ENCODE results near the gene MSANTD1. TPM values are rescaled to one million over a fixed set of nuclear protein-coding genes. Genes with fewer than 3 reads are reported as not detected.

MSANTD1 gene
- total RNA-seq, 1 experiment from 2014 or later, result 0.41 TPM

DNA sequence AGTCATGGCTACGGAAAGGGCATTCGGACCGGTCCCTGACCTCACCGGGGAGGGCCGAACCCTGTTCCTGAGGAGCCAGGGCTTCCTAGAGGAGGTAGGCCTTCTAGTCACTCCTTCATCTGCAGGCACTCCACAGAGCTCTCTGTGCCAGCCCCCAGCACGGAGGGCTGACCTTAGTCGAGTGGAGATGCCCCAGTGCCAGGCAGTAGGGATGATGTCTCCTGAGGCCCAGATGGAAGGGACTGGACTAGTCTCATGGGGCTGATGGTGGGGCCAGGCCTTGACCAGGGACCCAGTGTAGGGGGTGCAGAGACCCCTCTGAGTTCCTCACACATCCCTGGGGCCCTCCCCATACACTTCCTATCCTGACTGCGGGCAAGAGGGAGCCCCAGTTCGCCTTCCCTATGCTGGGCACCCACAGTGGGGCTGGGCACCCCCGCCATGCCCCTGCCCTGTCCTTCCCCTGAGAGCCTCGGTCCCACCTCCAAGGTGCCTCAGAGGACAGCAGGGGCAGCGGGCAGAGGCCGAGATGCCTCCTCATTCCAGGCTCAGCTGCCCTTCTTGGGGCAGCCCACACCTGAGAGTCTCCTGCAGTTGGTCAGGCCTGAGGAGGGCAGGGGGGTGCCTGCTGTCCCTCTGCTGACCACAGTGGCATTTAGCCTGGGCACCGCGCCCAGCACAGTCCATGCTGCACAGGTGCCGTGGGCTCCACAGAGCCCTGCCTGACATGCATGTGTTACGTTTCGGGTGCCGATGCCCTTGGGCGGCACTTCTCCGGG, 1.4 kb upstream of the MSANTD1 start:
- no peak for DNase-seq (ENCODE audit: low spot score)

- no peak for DNase-seq (ENCODE audit: low spot score)
These were observed 830 bp upstream of the MSANTD1 start for GRCh38 chr4:3248178-3248480.

GRCh38 chr4:3249711-3250437, 915 bp downstream of the MSANTD1 start:
- DNase-seq (ENCODE audit: low spot score), result no peak

GRCh38 chr4:3250438-3250955, 1.5 kb downstream of the MSANTD1 start:
- DNase-seq (ENCODE audit: low spot score), result no peak

DNA sequence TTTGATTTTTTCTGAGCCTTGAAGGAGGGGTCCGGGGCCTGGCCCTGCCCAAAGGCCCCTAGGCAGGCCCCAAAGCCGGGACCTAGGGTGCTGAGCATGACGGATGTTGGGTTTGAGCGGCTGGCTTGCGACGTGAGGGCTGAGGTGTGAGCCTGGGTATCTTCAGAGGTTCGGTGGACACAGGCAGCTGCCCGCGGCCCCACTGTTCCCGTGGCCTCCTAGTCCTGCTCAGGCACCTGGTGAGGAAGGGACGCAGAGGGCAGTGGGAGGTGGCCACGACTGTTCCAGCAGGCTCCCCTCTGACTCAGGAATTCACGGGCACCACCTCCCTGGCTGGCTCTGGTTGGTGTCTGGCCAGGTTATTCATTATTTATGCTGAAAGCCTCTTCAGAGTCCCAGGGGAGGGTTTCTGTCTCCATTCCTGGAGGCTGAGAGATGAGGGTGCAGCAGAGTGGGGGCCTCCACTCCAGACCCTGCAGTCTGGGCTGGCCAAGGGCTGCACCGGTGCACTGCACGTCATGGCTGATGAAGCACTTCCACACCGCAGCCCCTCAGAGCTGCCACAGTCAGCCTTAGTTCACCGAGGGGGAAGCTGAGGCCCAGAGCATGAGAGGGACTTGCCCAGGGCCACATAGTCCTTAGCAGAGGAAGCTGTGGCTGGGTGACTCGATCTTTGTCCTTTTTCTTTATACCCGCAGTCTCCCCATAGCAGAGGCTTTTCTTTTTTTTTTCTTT, 2.2 kb downstream of the MSANTD1 start:
- DNase-seq (ENCODE audit: low spot score), result no peak

DNA sequence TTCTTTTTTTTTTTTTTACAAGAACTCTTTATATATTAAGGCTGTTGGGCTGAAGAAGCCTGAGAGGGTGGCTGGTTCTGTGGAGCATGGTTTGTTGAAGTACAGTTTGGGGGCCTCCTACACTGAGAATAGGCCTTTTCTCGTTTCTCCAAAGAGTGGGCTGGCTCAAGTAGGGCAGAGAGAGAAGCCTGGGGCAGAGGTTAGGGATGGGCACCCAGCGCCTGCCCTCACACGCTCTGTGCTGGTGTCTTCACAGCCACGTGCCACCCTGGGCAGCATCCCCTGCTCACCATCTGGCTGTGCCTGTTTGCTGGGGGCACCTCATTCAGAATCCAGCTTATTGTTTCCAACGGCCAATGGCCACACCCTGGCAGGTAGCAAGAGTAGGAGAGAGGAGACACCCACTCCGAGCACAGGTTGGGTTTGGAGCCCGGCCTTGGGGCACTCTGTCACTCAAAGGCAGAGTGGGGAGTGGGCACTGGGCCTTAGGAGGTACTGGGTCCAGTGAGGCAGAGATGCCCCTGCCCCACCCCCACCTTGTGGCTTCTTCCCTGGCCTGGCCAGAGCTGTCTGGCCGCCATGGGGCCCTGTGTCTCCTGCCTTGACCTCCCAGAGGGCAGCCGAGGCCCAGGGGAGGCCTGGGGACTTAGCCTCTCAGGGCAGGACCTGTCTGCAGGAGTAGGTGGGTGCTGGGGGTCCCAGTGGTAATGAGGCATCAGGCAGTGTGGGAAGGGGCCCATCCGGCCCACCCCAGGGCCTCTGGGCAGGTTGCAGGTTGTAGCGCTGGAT, 2.9 kb downstream of the MSANTD1 start:
- DNase-seq (ENCODE audit: low spot score), result no peak

GRCh38 chr4:3252480-3252828, 3.5 kb downstream of the MSANTD1 start:
- no peak for DNase-seq (ENCODE audit: low spot score)

DNA sequence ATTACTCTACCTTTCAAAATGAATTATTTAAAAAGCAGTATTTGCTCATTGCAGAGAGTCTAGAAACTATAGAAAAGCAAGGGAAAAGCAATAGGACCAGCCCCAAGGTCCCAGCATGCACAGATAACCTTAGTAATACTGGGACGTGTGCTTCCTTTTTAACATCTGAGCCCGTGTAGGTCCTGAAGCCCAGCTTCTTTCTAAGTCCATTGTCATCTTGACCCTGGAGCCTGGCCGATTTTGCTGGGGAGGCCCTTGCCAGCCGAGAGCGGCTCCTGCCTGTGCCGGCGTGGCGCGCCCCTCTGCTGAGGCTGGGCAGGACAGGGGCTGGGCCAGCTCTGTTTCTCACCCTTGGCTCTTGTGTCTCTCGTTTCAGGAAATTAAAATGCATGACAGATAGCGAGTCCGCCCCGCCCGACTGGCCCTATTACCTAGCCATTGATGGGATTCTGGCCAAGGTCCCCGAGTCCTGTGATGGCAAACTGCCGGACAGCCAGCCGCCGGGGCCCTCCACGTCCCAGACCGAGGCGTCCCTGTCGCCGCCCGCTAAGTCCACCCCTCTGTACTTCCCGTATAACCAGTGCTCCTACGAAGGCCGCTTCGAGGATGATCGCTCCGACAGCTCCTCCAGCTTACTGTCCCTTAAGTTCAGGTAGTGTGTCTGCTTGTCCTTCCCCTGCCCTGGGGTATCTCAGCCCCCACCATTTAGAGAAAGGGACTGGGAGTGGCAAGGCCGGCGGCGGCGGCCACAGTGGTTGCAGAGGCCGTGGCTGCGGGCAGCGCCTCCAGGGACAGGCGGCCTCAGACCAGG, 4.1 kb downstream of the MSANTD1 start:
- DNase-seq (ENCODE audit: low spot score), result no peak

- DNase-seq (ENCODE audit: low spot score), result no peak
These were observed 4.8 kb downstream of the MSANTD1 start for GRCh38 chr4:3253808-3254207.

DNA sequence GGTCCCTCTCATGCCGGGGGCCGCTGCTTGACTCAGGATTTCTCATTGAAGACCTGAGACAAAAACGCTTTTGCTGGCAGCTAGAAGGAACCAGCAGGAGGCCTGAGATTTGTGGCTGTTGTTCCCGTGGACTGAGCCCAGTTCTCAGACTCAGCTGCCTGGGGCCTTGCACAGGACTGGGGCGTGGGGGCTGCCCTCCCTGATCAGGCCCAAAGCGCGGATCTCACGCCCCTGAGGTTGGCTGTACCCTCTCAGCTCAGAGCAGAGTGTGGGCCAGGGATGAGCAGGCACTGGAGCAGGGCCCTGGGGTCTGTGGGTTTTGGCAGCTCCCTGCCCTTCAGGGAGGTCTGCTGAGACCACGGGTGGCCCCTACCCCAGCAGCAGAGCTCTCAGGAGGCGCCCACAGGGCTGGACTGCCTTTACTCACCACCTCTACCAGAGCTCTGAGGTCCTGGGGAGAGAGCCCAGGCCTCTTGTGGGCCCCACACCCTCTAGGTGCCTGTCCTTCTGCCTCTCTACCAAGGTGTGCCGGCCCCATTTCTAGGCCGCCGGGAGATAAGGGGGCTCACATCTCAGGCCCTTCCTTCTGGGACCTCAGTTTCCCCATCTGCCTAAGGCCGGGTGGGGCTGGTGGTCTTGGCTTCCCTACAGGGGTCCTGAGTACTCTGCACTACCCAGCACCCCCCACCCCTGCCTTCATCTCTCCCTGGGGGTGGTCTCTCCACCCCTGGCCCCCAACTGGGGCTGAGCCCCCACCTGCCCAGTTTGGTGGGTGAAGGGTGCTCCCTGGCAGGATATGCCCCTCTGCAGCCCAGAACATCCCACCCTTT, 5.6 kb downstream of the MSANTD1 start:
- DNase-seq (ENCODE audit: low spot score), result no peak

- no peak for DNase-seq (ENCODE audit: low spot score)
These were observed 6.7 kb downstream of the MSANTD1 start for GRCh38 chr4:3255611-3256186.

GRCh38 chr4:3256230-3257102, 7.5 kb downstream of the MSANTD1 start:
- DNase-seq (ENCODE audit: low spot score), result no peak

DNA sequence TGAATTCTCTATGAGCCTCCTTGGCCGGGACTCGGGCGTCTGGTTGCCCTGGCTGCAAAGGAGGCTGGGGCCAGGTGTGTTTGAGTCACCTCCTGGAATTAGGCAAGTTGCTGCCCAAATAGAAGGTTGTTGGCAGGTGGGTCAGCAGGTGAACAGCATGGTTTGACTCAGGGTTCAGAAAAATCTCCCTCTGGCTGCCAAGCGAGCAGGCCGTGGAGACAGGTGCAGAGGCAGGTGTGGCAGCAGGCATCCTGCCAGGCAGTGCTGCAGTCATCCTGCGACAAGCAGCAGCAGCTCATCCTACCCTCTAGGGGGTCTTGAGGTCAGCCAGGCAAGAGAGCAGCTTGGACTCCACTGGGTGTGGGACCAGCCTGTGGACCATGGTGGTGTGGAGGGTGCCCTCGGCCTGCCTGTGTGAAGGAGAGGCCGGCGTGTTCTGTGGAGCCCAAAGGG, 8.2 kb downstream of the MSANTD1 start:
- no peak for DNase-seq (ENCODE audit: low spot score)

DNA sequence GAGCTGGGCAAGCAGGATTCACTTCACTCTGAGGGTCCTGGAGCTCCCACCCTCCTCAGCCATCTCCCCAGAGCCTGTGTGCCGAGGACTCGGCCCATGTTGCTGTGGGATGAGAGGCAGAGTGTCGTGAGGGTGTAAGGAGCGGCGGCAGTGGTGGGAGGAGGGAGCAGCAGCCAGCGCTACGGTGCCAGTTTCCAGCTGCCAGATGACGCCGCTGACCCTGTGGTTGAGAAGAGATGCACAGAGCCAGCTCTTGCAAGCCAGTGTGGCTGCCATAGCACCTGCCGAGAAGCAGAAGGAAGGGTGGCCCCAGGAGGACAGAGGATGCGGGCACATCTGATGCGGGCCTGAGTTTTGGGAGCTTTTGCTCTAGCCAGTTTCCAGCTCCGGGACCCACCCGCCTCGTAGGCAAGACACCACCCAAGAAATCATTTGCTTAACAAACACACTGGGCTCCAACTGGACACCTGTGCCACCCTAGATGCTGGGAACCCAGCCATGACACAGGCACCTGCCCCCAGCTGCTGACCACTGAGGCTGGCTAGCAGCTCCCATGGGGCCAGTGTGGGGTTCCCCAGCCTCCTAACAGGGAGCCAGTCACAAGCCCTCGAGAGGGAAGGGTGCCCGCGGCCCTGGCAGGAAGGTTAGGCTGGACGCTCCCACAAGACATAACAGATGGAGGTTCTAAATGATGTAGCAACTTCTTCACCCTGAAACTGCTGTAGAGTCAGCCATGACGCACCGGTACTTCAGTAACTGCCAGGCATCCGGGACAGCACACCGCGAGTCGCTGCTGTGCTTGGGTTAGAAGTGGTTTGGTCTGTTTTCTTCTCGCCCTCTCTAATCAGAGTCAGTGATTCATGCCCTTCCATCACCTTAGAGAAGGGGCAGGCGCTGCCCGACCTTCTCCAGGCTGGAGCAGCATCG, 8.9 kb downstream of the MSANTD1 start:
- no peak for DNase-seq (ENCODE audit: low spot score)

DNA sequence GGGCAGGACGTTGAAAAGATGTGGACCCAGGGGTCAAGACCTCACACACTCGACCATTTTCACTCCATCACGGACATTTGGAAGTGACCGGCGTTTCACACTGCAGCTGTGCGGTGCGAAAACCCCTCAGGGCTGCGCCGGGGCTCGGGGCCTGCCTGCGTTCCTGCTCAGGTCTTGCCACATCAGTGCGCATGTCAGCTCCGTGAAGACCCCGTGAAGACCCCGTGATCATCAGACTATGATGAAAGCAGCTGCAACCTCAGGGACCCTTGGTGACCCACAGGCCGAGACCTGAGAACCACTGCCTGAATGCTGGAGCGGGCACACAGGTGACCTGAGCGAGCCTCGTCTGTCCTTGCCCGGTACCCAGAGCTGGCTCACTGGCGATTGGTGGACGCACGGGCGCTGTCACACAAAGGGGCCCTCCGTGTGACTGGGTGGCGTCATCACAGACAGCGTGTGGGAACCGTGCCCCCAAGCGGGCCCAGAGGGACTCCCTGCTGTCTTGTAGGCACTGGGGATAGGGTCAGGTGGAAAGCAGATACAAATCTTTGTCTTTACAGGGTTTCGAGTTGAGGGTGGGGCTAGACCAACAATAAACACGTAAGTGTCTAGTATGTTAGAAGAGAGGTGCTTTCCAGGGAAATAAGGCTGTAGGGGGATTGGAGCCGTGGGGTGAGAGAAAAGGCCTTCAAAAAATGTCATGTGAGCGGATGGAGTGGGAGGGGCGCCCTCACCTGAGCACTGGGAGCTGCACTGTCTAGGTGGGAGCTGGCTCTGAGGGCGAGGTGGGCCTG, 12.7 kb downstream of the MSANTD1 start:
- no peak for DNase-seq (ENCODE audit: low spot score)

All from HT-29 (cell line).